Activated CD4-positive, alpha-beta T cell treated with anti-CD3 and anti-CD28 coated beads, Interleukin-2, amount 50 U/mL, for 48 hours (primary cell): ENCODE results near the gene CCR6.
"Not testable (repeated sequence)": the region's sequence is repeated elsewhere in the genome, so short reads cannot be mapped to it uniquely, and the experiment has no call there.

Experiments
- DNase-seq, 2 experiments: peaks; one replicate each; pipeline ENCODE4 v3.0.0-alpha.2; 2020

Gene CCR6

DNA sequence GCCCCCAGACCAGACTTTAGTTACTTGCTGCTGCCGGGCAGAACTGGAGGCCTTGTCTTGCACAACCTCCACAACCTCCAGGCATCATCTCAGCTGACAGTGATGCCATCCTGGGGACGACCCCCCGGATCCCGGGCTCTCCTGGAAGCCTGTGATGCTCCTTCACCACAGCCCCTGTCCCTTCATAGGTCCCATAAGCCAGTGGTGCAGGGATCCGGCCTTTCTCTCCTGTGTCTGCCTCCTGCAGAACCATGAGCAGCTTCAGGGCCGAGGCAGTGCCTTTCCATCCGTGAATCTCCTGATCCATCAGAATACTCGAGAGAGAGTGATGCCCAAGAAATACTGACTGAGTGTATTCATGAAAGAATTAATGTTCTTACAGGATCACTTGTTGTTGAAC lies 57.2 kb downstream of the CCR6 start:
- not testable (repeated sequence) for DNase-seq

- DNase-seq, result not testable (repeated sequence)
Observed at GRCh38 chr6:167181351-167181750, 58.5 kb downstream of the CCR6 start.

GRCh38 chr6:167182913-167183314 lies 60.0 kb downstream of the CCR6 start:
- not testable (repeated sequence) for DNase-seq

GRCh38 chr6:167185101-167185500 lies 62.2 kb downstream of the CCR6 start:
- DNase-seq, result not testable (repeated sequence)

GRCh38 chr6:167187275-167187674 lies 64.4 kb downstream of the CCR6 start:
- DNase-seq, result not testable (repeated sequence)
